Measurements from ENCODE around the gene PRKAA1.
"Not testable (repeated sequence)": the region's sequence is repeated elsewhere in the genome, so short reads cannot be mapped to it uniquely, and the experiment has no call there.

Gene PRKAA1

GRCh38 chr5:40828690-40829661 lies 30.8 kb upstream of the PRKAA1 start:
- Histone ChIP-seq H3K27ac (no peak overlapping the region), H3K4me3 (ENCODE audit: low read depth, low read length) (no peak overlapping the region), H3K4me2 (ENCODE audit: low read length) (no peak overlapping the region), H3K9me3 (ENCODE audit: control insufficient read depth, low read length) (no peaks in the 10 kb centered on the region), H3K9ac (no peak overlapping the region), H2AFZ (no peak overlapping the region), H3K36me3 (ENCODE audit: control insufficient read depth, insufficient read depth, low read length) (no peaks in the 10 kb centered on the region), H3K79me2 (no peaks in the 10 kb centered on the region), H3K27me3 (ENCODE audit: control insufficient read depth, insufficient read depth, low read length) (no peaks in the 10 kb centered on the region), H3K4me1 (peaks cover 9% of the 10 kb centered on the region)
- no peak for TF ChIP-seq CTCF (IDR thresholded peaks at IDR 0.05)

- TF ChIP-seq CTCF (IDR thresholded peaks at IDR 0.05): no peak
These were observed 30.0 kb upstream of the PRKAA1 start for GRCh38 chr5:40828021-40828631.

GRCh38 chr5:40827188-40827977 lies 29.2 kb upstream of the PRKAA1 start:
- no peaks in the 10 kb centered on the region for H3K79me2 ChIP-seq
- no peak overlapping the region for H2AFZ ChIP-seq
- no peak for TF ChIP-seq CTCF (IDR thresholded peaks at IDR 0.05)
- no peaks in the 10 kb centered on the region for H3K27me3 ChIP-seq (ENCODE audit: control insufficient read depth, insufficient read depth, low read length)
- no peaks in the 10 kb centered on the region for H3K4me1 ChIP-seq
- H3K9me3 ChIP-seq (ENCODE audit: control insufficient read depth, low read length): no peaks in the 10 kb centered on the region
- no peak overlapping the region for H3K4me2 ChIP-seq (ENCODE audit: low read length)
- H3K4me3 ChIP-seq (ENCODE audit: low read depth, low read length): no peak overlapping the region
- no peaks in the 10 kb centered on the region for H3K36me3 ChIP-seq (ENCODE audit: control insufficient read depth, insufficient read depth, low read length)
- no peak overlapping the region for H3K9ac ChIP-seq
- no peak overlapping the region for H3K27ac ChIP-seq

More at GRCh38 chr5:40828021-40828631, 30.0 kb upstream of the PRKAA1 start:
- Histone ChIP-seq H3K27me3 (ENCODE audit: control insufficient read depth, insufficient read depth, low read length) (no peaks in the 10 kb centered on the region), H3K9ac (no peak overlapping the region), H3K4me1 (peaks cover 2% of the 10 kb centered on the region), H3K79me2 (no peaks in the 10 kb centered on the region), H3K4me2 (ENCODE audit: low read length) (no peak overlapping the region), H3K27ac (no peak overlapping the region), H2AFZ (no peak overlapping the region), H3K4me3 (ENCODE audit: low read depth, low read length) (no peak overlapping the region), H3K9me3 (ENCODE audit: control insufficient read depth, low read length) (no peaks in the 10 kb centered on the region), H3K36me3 (ENCODE audit: control insufficient read depth, insufficient read depth, low read length) (no peaks in the 10 kb centered on the region)

GRCh38 chr5:40826489-40827187 lies 28.5 kb upstream of the PRKAA1 start:
- H3K4me2 ChIP-seq (ENCODE audit: low read length): no peak overlapping the region
- TF ChIP-seq CTCF (IDR thresholded peaks at IDR 0.05): no peak
- H3K27me3 ChIP-seq (ENCODE audit: control insufficient read depth, insufficient read depth, low read length): no peaks in the 10 kb centered on the region
- H3K9me3 ChIP-seq (ENCODE audit: control insufficient read depth, low read length): no peaks in the 10 kb centered on the region
- H2AFZ ChIP-seq: no peak overlapping the region
- H3K79me2 ChIP-seq: no peaks in the 10 kb centered on the region
- no peak overlapping the region for H3K27ac ChIP-seq
- H3K36me3 ChIP-seq (ENCODE audit: control insufficient read depth, insufficient read depth, low read length): no peaks in the 10 kb centered on the region
- no peaks in the 10 kb centered on the region for H3K4me1 ChIP-seq
- no peak overlapping the region for H3K9ac ChIP-seq
- H3K4me3 ChIP-seq (ENCODE audit: low read depth, low read length): no peak overlapping the region

- H3K27me3 ChIP-seq (ENCODE audit: control insufficient read depth, insufficient read depth, low read length); H3K79me2 ChIP-seq; H3K4me1 ChIP-seq; H3K9me3 ChIP-seq (ENCODE audit: control insufficient read depth, low read length); H3K4me3 ChIP-seq (ENCODE audit: low read depth, low read length); H3K4me2 ChIP-seq (ENCODE audit: low read length); H2AFZ ChIP-seq; H3K27ac ChIP-seq; H3K9ac ChIP-seq; H3K36me3 ChIP-seq (ENCODE audit: control insufficient read depth, insufficient read depth, low read length): not testable (repeated sequence)
These were observed 27.4 kb upstream of the PRKAA1 start for GRCh38 chr5:40825461-40826043.
